Epithelial cell of proximal tubule (primary cell): ENCODE measurements around the gene FNIP2. TPM values are rescaled to one million over a fixed set of nuclear protein-coding genes. Genes with fewer than 3 reads are reported as not detected.

ENCODE experiments used
- DNase-seq: peaks from one replicate; pipeline ENCODE4 v3.0.0-alpha.2; 2011; ENCODE audit warnings: low read depth
- H3K4me3 ChIP-seq: 2 replicates; pipeline ENCODE4 v1.5.1; 2011; ENCODE audit warnings: low read depth, mild to moderate bottlenecking, low read length
- total RNA-seq: library from RNA; depleted of rRNA; stranded (reverse); fragments of >200 nt; gene quantifications from 2 replicates; pipeline ENCODE4 v1.2.3, GENCODE V29; 2015
- TF ChIP-seq, protein P1 (sequence below): conservative IDR thresholded peaks from 2 replicates; pipeline ENCODE4 v1.5.1; 2012; ENCODE audit warnings: low read depth, mild to moderate bottlenecking, low read length

FNIP2 gene
- total RNA-seq, 1 donor from 2014 or later = 16.2 TPM

DNA sequence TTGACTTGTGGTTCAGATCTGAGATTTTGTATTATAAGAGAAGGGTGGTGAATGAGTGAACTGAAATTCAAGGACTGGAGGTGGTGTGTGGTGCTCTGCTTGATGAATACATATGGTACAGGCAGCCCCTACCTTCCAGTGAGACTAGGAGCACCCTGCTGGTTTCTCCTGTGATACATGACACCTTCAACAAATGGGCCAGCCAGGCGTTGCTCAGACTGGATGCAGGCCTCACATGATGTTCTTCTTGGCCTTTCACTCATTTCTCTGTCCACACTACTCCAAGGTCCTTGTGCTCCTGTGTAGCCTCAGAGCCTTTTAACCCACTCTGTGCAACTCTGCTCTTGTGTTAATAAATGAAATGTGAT lies 67.2 kb downstream of the FNIP2 start:
- no peak for DNase-seq
- H3K4me3 ChIP-seq = no peak overlapping the region
- TF ChIP-seq, protein P1, sequence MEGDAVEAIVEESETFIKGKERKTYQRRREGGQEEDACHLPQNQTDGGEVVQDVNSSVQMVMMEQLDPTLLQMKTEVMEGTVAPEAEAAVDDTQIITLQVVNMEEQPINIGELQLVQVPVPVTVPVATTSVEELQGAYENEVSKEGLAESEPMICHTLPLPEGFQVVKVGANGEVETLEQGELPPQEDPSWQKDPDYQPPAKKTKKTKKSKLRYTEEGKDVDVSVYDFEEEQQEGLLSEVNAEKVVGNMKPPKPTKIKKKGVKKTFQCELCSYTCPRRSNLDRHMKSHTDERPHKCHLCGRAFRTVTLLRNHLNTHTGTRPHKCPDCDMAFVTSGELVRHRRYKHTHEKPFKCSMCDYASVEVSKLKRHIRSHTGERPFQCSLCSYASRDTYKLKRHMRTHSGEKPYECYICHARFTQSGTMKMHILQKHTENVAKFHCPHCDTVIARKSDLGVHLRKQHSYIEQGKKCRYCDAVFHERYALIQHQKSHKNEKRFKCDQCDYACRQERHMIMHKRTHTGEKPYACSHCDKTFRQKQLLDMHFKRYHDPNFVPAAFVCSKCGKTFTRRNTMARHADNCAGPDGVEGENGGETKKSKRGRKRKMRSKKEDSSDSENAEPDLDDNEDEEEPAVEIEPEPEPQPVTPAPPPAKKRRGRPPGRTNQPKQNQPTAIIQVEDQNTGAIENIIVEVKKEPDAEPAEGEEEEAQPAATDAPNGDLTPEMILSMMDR = no peak

DNA sequence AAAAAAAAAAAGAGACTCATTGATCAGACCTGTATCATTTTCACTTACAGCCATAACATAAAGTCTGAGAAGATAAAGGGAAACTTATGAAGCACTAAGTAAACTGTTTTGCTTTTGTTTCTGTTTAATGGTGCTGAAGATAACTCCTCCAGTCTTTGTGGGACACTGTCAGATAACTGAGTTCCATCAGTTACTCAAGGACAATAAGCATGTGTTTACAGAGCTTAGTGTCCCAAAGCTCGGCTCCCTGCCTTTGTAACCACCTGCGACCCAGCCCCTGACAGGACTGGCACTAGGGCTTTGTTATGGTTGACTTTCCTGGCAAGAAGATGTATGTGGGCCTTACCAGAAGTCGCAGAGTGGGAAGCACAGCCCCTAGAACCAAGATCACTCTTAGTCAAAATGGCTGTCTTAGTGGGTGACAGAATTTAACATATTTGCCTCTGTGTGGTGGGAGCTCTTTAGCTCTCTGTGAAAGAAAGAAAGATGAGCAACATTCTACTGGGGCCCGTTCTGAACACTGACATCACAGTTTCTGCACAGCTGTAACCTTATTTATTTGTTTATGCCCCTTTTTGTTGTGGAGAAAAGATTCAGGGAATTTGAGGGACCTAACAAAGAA lies 68.1 kb downstream of the FNIP2 start:
- no peak for DNase-seq
- TF ChIP-seq, protein P1 = no peak
- H3K4me3 ChIP-seq = no peak overlapping the region

DNA sequence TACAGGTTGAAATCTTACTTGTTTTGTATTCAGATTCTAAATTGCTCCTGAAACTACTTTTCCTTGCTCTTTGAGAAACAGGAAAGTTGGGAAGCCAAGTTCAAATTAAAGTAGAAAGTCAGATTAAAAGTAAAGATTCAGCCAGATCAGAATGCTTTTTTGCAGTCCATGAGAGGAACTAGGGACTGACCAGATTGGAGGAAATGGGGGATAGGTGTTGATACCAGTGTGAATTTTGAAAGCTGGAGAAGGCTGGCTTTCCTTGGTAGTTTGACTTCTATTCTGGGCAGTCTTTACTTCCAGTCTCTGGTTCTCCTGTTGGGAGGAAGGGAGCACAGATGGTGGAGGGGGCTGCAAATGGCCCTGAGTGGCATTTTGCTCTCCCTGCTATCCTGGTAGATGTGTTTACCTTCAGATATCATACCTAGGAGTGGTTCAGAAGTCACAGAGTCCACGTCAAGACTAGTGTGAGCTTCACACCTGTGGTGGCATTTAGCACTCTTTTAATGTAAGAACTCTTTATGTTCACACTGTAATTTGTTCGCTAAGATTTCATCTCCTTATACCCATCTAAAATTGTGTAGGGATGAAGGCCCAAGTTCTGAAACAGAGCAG lies 68.8 kb downstream of the FNIP2 start:
- no peak overlapping the region for H3K4me3 ChIP-seq
- TF ChIP-seq, protein P1 = no peak
- DNase-seq = no peak

DNA sequence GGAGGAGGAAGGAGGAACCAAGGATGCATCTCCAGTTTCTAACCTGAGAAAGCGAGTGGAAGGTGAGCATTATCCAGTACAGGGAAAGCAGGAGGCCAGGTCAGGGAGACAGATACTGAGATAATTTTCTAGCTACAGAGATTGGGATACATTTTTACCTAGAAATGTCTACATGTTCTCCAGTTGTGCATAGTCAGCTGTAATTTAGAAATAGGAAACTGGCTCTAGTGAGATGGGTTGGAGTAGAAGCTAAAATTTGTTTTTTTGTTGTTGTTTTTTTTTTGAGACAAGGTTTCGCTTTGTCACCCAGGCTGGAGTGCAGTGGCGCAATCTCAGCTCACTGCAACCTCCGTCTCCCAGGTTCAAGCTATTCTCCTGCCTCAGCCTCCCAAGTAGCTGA lies 71.3 kb downstream of the FNIP2 start:
- no peak for DNase-seq
- no peak overlapping the region for H3K4me3 ChIP-seq
- TF ChIP-seq, protein P1 = no peak

DNA sequence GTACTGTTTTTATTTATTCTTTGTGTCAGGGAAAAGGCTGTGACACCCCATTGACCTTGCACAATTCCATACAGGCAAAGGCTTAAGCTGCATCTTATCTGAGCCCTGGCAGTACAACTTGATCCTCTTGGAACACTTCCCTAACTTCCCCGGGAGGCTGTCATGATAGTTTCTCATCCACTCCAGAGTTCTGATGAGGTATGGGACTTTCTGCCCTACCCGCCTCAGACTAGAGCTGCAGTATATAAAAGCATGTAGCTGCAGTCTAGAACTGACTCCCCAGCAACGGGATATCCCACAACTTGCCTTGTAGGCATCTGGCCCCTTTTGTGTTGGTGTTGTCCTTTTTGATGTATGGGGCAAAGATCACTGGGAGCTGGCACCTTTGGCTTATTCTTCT lies 72.7 kb downstream of the FNIP2 start:
- no peak for DNase-seq
- H3K4me3 ChIP-seq = no peak overlapping the region
- TF ChIP-seq, protein P1 = no peak

DNA sequence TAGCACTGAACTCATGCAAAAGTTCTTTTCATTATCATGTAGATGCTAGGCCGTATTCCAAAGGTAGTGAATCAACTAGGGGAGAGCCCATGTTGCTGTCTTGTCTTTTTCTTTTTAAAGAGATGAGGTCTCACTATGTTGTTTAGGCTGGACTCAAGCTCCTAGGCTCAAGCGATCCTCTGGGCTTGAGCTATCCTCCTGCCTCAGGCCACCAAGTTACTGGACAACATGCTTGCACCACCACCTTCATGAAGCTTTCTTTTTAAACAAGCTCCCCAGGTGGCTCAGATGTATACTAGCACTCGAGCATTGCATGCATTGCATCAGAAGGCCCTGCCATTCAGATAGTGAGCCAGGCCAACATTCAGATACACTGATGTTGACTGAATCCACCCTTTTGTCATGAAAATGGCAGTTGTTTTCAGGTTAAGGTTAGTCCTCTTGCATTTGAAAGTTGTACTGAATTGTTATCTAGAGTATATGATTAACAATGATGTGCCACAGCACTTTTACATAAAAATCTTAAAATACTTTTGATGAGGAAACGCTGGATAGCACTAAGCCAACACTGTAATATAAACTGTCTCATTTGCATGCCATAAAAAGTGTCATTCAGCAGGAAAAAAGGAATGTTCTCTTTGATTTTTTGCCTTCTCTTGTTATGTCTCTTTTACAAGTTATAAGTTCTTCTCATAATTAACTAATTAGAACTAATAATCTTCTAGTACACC lies 76.7 kb downstream of the FNIP2 start:
- TF ChIP-seq, protein P1 = no peak
- no peak for DNase-seq
- no peak overlapping the region for H3K4me3 ChIP-seq
